Keratinocyte (primary cell): Measurements from ENCODE around the gene CTNNA2.

Experiments used
- EZH2 ChIP-seq: IDR thresholded peaks from one replicate; pipeline ENCODE4 v1.6.1; 2012; ENCODE audit warnings: inconsistent platforms, mild to moderate bottlenecking, low read length, moderate library complexity
- TF ChIP-seq, protein P1 (sequence below), 3 experiments: IDR thresholded peaks in 1 of 3; conservative IDR thresholded peaks in 1 of 3; optimal IDR thresholded peaks in 1 of 3; 2 replicates in 2 of 3; 3 replicates in 1 of 3; pipeline versions ENCODE3 to v1.5.1; 2011; ENCODE audit warnings: low read length in 3 of 3, mild to moderate bottlenecking in 3 of 3, moderate library complexity in 2 of 3, control low read depth in 1 of 3, inconsistent platforms in 1 of 3; ENCODE audit not compliant: insufficient read depth in 2 of 3; ENCODE audit errors: extremely low read depth in 1 of 3

- TF ChIP-seq EZH2: no peak
- TF ChIP-seq, protein P1, sequence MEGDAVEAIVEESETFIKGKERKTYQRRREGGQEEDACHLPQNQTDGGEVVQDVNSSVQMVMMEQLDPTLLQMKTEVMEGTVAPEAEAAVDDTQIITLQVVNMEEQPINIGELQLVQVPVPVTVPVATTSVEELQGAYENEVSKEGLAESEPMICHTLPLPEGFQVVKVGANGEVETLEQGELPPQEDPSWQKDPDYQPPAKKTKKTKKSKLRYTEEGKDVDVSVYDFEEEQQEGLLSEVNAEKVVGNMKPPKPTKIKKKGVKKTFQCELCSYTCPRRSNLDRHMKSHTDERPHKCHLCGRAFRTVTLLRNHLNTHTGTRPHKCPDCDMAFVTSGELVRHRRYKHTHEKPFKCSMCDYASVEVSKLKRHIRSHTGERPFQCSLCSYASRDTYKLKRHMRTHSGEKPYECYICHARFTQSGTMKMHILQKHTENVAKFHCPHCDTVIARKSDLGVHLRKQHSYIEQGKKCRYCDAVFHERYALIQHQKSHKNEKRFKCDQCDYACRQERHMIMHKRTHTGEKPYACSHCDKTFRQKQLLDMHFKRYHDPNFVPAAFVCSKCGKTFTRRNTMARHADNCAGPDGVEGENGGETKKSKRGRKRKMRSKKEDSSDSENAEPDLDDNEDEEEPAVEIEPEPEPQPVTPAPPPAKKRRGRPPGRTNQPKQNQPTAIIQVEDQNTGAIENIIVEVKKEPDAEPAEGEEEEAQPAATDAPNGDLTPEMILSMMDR (optimal IDR thresholded peaks at IDR 0.05 in 1 of 3, IDR thresholded peaks at IDR 0.05 in 1 of 3, conservative IDR thresholded peaks at IDR 0.05 in 1 of 3; ENCODE audit: extremely low read depth in 1 of 3, insufficient read depth in 2 of 3, low read length in 3 of 3): no peak
Observed at GRCh38 chr2:80037310-80037709, 524.5 kb downstream of the CTNNA2 start.
